Thoracic aorta (tissue), 2 donors: ENCODE data around the gene DNTT. TPM values are rescaled to one million over a fixed set of nuclear protein-coding genes. Genes with fewer than 3 reads are reported as not detected.

Experiments
- ATAC-seq: fragments of 150-250 bp; one replicate; pipeline ENCODE4 v1.8.0; 2017; ENCODE audit warnings: low read depth; ENCODE audit not compliant: insufficient number of reproducible peaks, low FRiP score
- DNase-seq: peaks from one replicate; pipeline ENCODE4 v3.0.0-alpha.2; 2020; ENCODE audit warnings: low spot score
- H3K27ac ChIP-seq, 2 donors: fragments of 200-600 bp; sonication (generic); 1 replicate in 1 of 2; 2 replicates in 1 of 2; pipeline ENCODE4 v1.5.1; 2016; ENCODE audit warnings: mild to moderate bottlenecking in 2 of 2, moderate library complexity in 2 of 2
- H3K27me3 ChIP-seq: fragments of 200-600 bp; sonication (generic); replicated peaks from 2 replicates; pipeline ENCODE4 v1.6.0; 2016; ENCODE audit warnings: mild to moderate bottlenecking; ENCODE audit not compliant: insufficient read depth
- H3K36me3 ChIP-seq: fragments of 200-600 bp; sonication (generic); one replicate; pipeline ENCODE4 v1.5.1; 2016
- H3K4me1 ChIP-seq, 2 donors: fragments of 200-600 bp; sonication (generic); 1 replicate in 1 of 2; 2 replicates in 1 of 2; pipeline versions ENCODE4 v1.5.1 to v1.6.0; 2016; ENCODE audit warnings: low read depth in 2 of 2, mild to moderate bottlenecking in 1 of 2; ENCODE audit not compliant: control insufficient read depth in 1 of 2
- H3K4me3 ChIP-seq: fragments of 200-600 bp; sonication (generic); 2 replicates; pipeline ENCODE4 v1.5.1; 2016; ENCODE audit warnings: mild to moderate bottlenecking
- H3K9me3 ChIP-seq: fragments of 200-600 bp; sonication (generic); 2 replicates; pipeline ENCODE4 v1.5.1; 2016
- total RNA-seq, 2 donors: library from RNA; depleted of rRNA; stranded (reverse); fragments of >200 nt; gene quantifications; one replicate each; pipeline versions ENCODE4 v1.1.0 to v1.2.3, GENCODE V29; 2016
- TF ChIP-seq, protein P1 (sequence below): fragments of 200-600 bp; sonication (generic); IDR thresholded peaks from one replicate; pipeline ENCODE4 v1.5.1; 2019; ENCODE audit warnings: antibody characterized with exemption

The DNTT gene
- total RNA-seq, 2 donors from 2014 or later = not detected

DNA sequence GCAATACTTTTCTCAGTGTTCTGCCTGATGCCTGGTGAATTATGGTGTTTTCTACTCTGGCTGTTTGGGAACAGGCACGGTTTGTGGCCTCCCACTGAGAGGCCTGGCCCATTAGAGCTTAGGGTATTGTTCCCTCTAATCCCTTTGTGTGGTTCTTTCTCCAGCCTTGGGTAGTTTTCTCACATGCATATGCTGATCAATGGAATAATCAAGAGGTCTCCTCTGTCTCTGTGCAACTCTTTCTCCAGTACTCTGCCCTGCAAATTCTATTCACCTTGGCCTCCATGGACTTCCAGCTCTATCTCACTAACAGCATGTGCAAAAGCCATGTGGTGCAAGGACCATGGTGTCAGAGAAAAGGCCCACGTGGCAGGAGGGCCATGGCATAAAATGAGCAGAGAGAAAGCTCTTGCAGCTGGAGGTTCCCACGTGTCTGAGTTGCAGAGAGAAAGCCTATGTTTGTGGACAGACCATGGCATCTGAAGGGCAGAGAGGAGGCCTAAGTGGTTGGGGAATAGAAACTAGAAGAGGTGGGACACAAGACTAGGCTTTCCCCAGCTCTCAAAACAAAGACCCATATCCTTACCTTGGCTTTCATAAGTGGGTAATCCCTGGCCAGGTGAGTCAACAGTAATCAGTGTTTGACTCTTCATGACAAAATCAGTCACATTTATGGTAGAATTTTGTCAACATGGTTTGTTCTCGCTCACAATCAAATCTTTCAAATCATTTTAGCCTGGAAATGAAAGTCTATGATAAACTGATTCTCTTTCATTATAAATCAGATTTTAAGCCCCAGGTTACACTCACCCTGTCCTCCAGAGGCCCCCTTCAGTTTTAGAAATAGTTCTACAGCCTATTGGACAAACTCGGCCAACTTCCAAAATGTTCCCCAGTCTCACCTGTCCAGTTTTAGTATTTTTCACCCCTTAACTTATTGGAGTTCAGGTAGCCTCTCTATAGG, 37.3 kb downstream of the DNTT start:
- TF ChIP-seq, protein P1, sequence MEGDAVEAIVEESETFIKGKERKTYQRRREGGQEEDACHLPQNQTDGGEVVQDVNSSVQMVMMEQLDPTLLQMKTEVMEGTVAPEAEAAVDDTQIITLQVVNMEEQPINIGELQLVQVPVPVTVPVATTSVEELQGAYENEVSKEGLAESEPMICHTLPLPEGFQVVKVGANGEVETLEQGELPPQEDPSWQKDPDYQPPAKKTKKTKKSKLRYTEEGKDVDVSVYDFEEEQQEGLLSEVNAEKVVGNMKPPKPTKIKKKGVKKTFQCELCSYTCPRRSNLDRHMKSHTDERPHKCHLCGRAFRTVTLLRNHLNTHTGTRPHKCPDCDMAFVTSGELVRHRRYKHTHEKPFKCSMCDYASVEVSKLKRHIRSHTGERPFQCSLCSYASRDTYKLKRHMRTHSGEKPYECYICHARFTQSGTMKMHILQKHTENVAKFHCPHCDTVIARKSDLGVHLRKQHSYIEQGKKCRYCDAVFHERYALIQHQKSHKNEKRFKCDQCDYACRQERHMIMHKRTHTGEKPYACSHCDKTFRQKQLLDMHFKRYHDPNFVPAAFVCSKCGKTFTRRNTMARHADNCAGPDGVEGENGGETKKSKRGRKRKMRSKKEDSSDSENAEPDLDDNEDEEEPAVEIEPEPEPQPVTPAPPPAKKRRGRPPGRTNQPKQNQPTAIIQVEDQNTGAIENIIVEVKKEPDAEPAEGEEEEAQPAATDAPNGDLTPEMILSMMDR = no peak

DNA sequence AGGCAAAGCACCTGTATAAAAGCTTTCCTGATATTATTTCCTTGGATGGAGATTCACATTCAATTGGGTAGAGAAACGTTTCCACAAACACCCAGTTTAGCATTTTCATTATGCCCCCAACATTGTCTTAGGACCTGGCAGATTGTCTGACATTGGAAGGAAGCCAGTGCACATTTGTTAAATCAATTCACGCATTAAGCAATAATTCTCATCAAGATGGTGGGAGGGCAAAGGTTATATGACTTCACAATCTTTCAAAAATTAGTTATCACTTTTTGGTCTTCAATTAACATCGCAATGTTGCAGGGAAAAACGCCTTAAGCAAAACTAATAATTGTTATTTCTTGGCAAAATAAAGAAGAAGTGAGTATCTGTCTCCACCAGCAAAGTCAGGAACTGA, 38.2 kb downstream of the DNTT start:
- TF ChIP-seq, protein P1 = no peak
- no peak for DNase-seq

More for the DNA sequence above, 37.3 kb downstream of the DNTT start:
- Histone ChIP-seq H3K27me3 (no peaks in the 10 kb centered on the region), H3K36me3 (no peaks in the 10 kb centered on the region), H3K4me3 (no peak overlapping the region), H3K27ac (no peak overlapping the region), H3K4me1 (no peaks in the 10 kb centered on the region), H3K9me3 (peaks cover 3% of the 10 kb centered on the region)
- ATAC-seq (no peak), DNase-seq (no peak)

DNA sequence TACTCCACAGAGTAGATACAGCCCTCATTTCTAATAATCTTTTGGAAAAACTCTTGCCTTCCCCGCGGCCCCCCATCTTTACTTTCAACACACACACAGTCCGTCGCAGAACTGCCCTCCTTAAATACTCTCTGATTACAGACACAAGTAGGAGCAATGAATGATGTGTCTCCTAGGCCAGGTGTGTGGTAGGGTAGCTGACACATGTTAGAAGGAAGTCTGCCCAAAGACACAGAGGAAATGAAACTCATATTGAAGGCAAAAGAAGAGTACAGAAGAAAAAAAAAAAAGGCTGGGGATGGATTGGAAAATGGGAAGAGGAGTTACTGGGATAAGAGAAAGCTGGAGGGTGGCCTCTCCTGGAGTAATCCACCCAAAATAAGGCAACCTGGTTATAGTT, 39.9 kb downstream of the DNTT start:
- Histone ChIP-seq H3K9me3 (peaks cover 7% of the 10 kb centered on the region), H3K36me3 (no peaks in the 10 kb centered on the region), H3K4me3 (no peak overlapping the region), H3K27me3 (no peaks in the 10 kb centered on the region), H3K27ac (no peak overlapping the region), H3K4me1 (no peaks in the 10 kb centered on the region)
- TF ChIP-seq, protein P1 = no peak
- no peak for ATAC-seq
- no peak for DNase-seq

More for the DNA sequence above, 38.2 kb downstream of the DNTT start:
- Histone ChIP-seq H3K9me3 (peaks cover 7% of the 10 kb centered on the region), H3K27ac (no peak overlapping the region), H3K4me1 (no peaks in the 10 kb centered on the region), H3K36me3 (no peaks in the 10 kb centered on the region), H3K4me3 (no peak overlapping the region), H3K27me3 (no peaks in the 10 kb centered on the region)
- ATAC-seq = no peak

DNA sequence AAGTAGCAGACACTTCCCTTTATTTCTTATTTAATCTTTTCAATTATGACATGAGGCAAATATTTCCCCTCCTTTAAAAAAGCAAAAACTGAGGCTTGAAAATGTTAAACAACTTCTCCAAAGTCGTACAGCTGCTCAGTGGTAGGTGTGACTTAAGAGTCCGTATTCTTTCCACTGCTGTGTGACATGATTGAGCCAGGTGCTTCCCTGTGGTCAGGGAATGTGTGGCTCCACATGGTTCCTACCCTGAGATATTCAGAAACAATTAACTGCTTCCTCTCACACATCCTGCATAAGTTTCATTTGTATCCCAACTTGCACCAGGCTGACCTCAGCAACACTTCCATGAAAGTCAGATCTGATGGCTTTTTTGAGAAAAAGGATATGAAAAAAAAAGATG, 41.0 kb downstream of the DNTT start:
- Histone ChIP-seq H3K9me3 (peaks cover 7% of the 10 kb centered on the region), H3K4me3 (no peak overlapping the region), H3K4me1 (no peaks in the 10 kb centered on the region), H3K27ac (no peak overlapping the region), H3K27me3 (no peaks in the 10 kb centered on the region), H3K36me3 (no peaks in the 10 kb centered on the region)
- DNase-seq (no peak), ATAC-seq (no peak)
- TF ChIP-seq, protein P1 = no peak

DNA sequence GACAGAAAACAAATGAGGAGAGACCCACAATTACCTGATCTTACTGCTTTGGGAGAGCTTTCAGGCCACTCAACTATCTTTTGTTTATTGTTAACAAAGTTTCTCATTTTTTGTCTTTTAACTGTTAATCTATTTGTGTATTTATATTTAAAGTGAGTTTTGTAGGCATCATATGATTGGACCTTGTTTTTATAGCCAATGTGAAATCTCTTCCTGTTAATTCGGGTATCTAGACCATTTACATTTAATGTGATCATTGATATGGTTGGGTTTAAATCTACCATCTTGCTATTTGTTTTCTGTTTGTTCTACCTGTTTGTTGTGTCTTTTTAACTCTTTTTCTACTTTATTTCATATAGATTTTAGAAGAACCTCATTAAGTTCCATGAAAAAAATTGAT, 42.1 kb downstream of the DNTT start:
- Histone ChIP-seq H3K4me1 (no peaks in the 10 kb centered on the region), H3K9me3 (peaks cover 7% of the 10 kb centered on the region), H3K36me3 (no peaks in the 10 kb centered on the region), H3K27ac (no peak overlapping the region), H3K4me3 (no peak overlapping the region), H3K27me3 (no peaks in the 10 kb centered on the region)
- TF ChIP-seq, protein P1 = no peak
- no peak for ATAC-seq
- no peak for DNase-seq
